IMR-90 (cell line): ENCODE data around the gene UBE2E2. TPM values are rescaled to one million over a fixed set of nuclear protein-coding genes. Genes with fewer than 3 reads are reported as not detected.

Source experiments
- ATAC-seq: fragments of 200-7000 bp; cut with Tn5 transposase; 2 replicates; pipeline ENCODE4 v1.9.1; 2020; ENCODE audit warnings: low read depth, mild to moderate bottlenecking, moderate library complexity
- BruUV-seq: library from RNA; stranded (reverse); fragments of 400-500 nt; replicated peaks from 2 replicates; lab custom pipeline; 2021; lab: Mats Ljungman, UMichigan
- CTCF ChIA-PET: fragments of 300-600 bp; formaldehyde crosslinking; extraction: SDS; loops from one replicate; lab custom pipeline; 2021; ENCODE audit warnings: antibody characterized with exemption; lab: Yijun Ruan, JAX
- POLR2A ChIA-PET: fragments of 300-600 bp; sonication (Branson Sonifier 250); formaldehyde crosslinking; loops from one replicate; lab custom pipeline; 2022; ENCODE audit warnings: antibody characterized with exemption; ENCODE audit not compliant: unreplicated experiment; lab: Charles Lee
- DNase-seq: peaks from one replicate; pipeline ENCODE4 v3.0.0; 2013
- H2AFZ ChIP-seq: replicated peaks from 2 replicates; pipeline ENCODE3; 2013; ENCODE audit warnings: low read length, mild to moderate bottlenecking; ENCODE audit not compliant: poor library complexity
- H2AK5ac ChIP-seq: 2 replicates; pipeline ENCODE4 v1.6.1; 2013; ENCODE audit warnings: low read depth, low read length, inconsistent platforms
- H2AK9ac ChIP-seq: replicated peaks from 2 replicates; pipeline ENCODE3; 2013; ENCODE audit warnings: mild to moderate bottlenecking, low read depth, low read length, moderate library complexity; ENCODE audit not compliant: poor library complexity
- H2BK120ac ChIP-seq: 2 replicates; pipeline ENCODE4 v1.6.1; 2013; ENCODE audit warnings: low read depth, low read length, inconsistent platforms
- H2BK15ac ChIP-seq: 3 replicates; pipeline ENCODE4 v1.6.1; 2013; ENCODE audit warnings: low read depth, low read length, inconsistent platforms
- H2BK20ac ChIP-seq: 2 replicates; pipeline ENCODE4 v1.6.1; 2013; ENCODE audit warnings: low read depth, mild to moderate bottlenecking, inconsistent platforms, low read length, moderate library complexity
- H2BK5ac ChIP-seq: 2 replicates; pipeline ENCODE4 v1.6.1; 2013; ENCODE audit warnings: mild to moderate bottlenecking, low read depth, low read length, inconsistent platforms; ENCODE audit not compliant: poor library complexity, severe bottlenecking
- H3K14ac ChIP-seq: replicated peaks from 2 replicates; pipeline ENCODE4 v1.6.1; 2013; ENCODE audit warnings: low read depth, low read length, inconsistent platforms
- H3K18ac ChIP-seq: 2 replicates; pipeline ENCODE4 v1.6.1; 2013; ENCODE audit warnings: low read depth, low read length, control low read depth
- H3K23ac ChIP-seq: 2 replicates; pipeline ENCODE4 v1.6.1; 2013; ENCODE audit warnings: low read depth, low read length, inconsistent platforms
- H3K27ac ChIP-seq: 2 replicates; pipeline ENCODE4 v1.5.1; 2013; ENCODE audit warnings: mild to moderate bottlenecking, control low read depth, low read length; ENCODE audit not compliant: insufficient read depth
- H3K27me3 ChIP-seq: 2 replicates; pipeline ENCODE4 v1.6.1; 2013; ENCODE audit warnings: low read length; ENCODE audit not compliant: control insufficient read depth, insufficient read depth
- H3K36me3 ChIP-seq: 2 replicates; pipeline ENCODE4 v1.6.1; 2013; ENCODE audit warnings: low read length, mixed read lengths; ENCODE audit not compliant: control insufficient read depth, insufficient read depth
- H3K4ac ChIP-seq: 2 replicates; pipeline ENCODE4 v1.6.1; 2013; ENCODE audit warnings: low read depth, low read length, inconsistent platforms
- H3K4me1 ChIP-seq: 2 replicates; pipeline ENCODE4 v1.6.1; 2013; ENCODE audit warnings: low read length, mixed read lengths; ENCODE audit not compliant: control insufficient read depth, insufficient read depth
- H3K4me2 ChIP-seq: 2 replicates; pipeline ENCODE4 v1.6.1; 2013; ENCODE audit warnings: low read depth, mild to moderate bottlenecking, control low read depth, low read length, moderate library complexity
- H3K4me3 ChIP-seq: 2 replicates; pipeline ENCODE4 v1.5.1; 2013; ENCODE audit warnings: low read depth, mild to moderate bottlenecking, control low read depth, low read length, moderate library complexity; ENCODE audit not compliant: insufficient read depth
- H3K56ac ChIP-seq: 2 replicates; pipeline ENCODE4 v1.6.1; 2013; ENCODE audit warnings: low read length, inconsistent platforms; ENCODE audit not compliant: insufficient read depth; ENCODE audit errors: extremely low read depth
- H3K79me1 ChIP-seq, 2 experiments: 2 replicates each; pipeline ENCODE4 v1.6.1; 2013; ENCODE audit warnings: low read length in 2 of 2, inconsistent platforms in 1 of 2, low read depth in 1 of 2
- H3K9ac ChIP-seq: 2 replicates; pipeline ENCODE4 v1.6.1; 2013; ENCODE audit warnings: low read depth, low read length, control low read depth
- H3K9me1 ChIP-seq: 2 replicates; pipeline ENCODE4 v1.6.1; 2013; ENCODE audit warnings: low read length, inconsistent platforms; ENCODE audit not compliant: insufficient read depth
- H3K9me3 ChIP-seq: 2 replicates; pipeline ENCODE4 v1.6.1; 2013; ENCODE audit warnings: low read length; ENCODE audit not compliant: control insufficient read depth, insufficient read depth
- H4K20me1 ChIP-seq: 2 replicates; pipeline ENCODE4 v1.6.1; 2013; ENCODE audit warnings: low read length, inconsistent platforms; ENCODE audit not compliant: insufficient read depth
- H4K5ac ChIP-seq: 2 replicates; pipeline ENCODE4 v1.6.1; 2013; ENCODE audit warnings: mild to moderate bottlenecking, low read depth, low read length, control low read depth
- H4K8ac ChIP-seq, 2 experiments: 2 replicates each; pipeline ENCODE4 v1.6.1; 2013; ENCODE audit warnings: low read depth in 2 of 2, low read length in 2 of 2, control low read depth in 1 of 2, inconsistent platforms in 1 of 2
- H4K91ac ChIP-seq: 2 replicates; pipeline ENCODE4 v1.6.1; 2013; ENCODE audit warnings: low read depth, low read length, inconsistent platforms; ENCODE audit not compliant: insufficient read depth
- BHLHE40 ChIP-seq: fragments of 150-350 bp; IDR thresholded peaks from 2 replicates; pipeline ENCODE4 v1.6.1; 2016; ENCODE audit warnings: mild to moderate bottlenecking, low read depth, low read length
- CEBPB ChIP-seq: IDR thresholded peaks from 2 replicates; pipeline ENCODE4 v1.6.1; 2012; ENCODE audit warnings: low read depth, low read length, improper control_type of control experiment
- CHD1 ChIP-seq: IDR thresholded peaks from 2 replicates; pipeline ENCODE4 v1.6.1; 2012; ENCODE audit warnings: low read depth, low read length, improper control_type of control experiment
- ELK1 ChIP-seq: fragments of 150-350 bp; IDR thresholded peaks from 2 replicates; pipeline ENCODE4 v1.6.1; 2016; ENCODE audit warnings: low read depth, mild to moderate bottlenecking, low read length, moderate library complexity, borderline replicate concordance
- FOS ChIP-seq: fragments of 150-350 bp; IDR thresholded peaks from 2 replicates; pipeline ENCODE4 v1.6.1; 2016; ENCODE audit warnings: low read depth, low read length
- MAFK ChIP-seq: IDR thresholded peaks from 2 replicates; pipeline ENCODE4 v1.6.1; 2012; ENCODE audit warnings: low read depth, low read length, improper control_type of control experiment
- MAZ ChIP-seq: IDR thresholded peaks from 2 replicates; pipeline ENCODE4 v1.6.1; 2012; ENCODE audit warnings: low read depth, mild to moderate bottlenecking, low read length, improper control_type of control experiment, moderate library complexity, borderline replicate concordance
- NFE2L2 ChIP-seq: fragments of 150-350 bp; IDR thresholded peaks from 2 replicates; pipeline ENCODE4 v1.6.1; 2016; ENCODE audit warnings: low read depth, mild to moderate bottlenecking, low read length
- RAD21 ChIP-seq: IDR thresholded peaks from 2 replicates; pipeline ENCODE4 v1.6.1; 2012; ENCODE audit warnings: low read length, improper control_type of control experiment
- RCOR1 ChIP-seq: IDR thresholded peaks from 2 replicates; pipeline ENCODE4 v1.6.1; 2012; ENCODE audit warnings: mild to moderate bottlenecking, low read length, improper control_type of control experiment; ENCODE audit not compliant: insufficient replicate concordance
- RFX5 ChIP-seq: IDR thresholded peaks from 2 replicates; pipeline ENCODE4 v1.8.0; 2012; ENCODE audit warnings: low read depth, mild to moderate bottlenecking, low read length, moderate library complexity
- SMC3 ChIP-seq: fragments of 150-350 bp; IDR thresholded peaks from 2 replicates; pipeline ENCODE4 v1.6.1; 2016; ENCODE audit warnings: low read depth, mild to moderate bottlenecking, antibody characterized with exemption, low read length, moderate library complexity
- WGBS, 2 experiments: methylation state at CpG; one replicate each; pipeline versions ENCODE4 v1.1.5 to v1.1.7; 2013; ENCODE audit warnings: missing lambda C conversion rate in 2 of 2; ENCODE audit not compliant: insufficient read length in 1 of 2; ENCODE audit errors: extremely low coverage in 2 of 2; 5-methylcytosine and 5-hydroxymethylcytosine counted together
- dilution Hi-C: fragments of 300-500 bp; cut with HindIII; formaldehyde crosslinking; loops from one replicate; pipeline ENCODE4 v1.14.3; 2018; ENCODE audit warnings: low sequenced_read_pairs; ENCODE audit not compliant: unreplicated experiment
- in situ Hi-C: fragments of 300-500 bp; cut with MboI; formaldehyde crosslinking; loops from 3 replicates; pipeline ENCODE4 v1.14.3; 2019; ENCODE audit warnings: low sequenced_read_pairs, inconsistent platforms, mixed read lengths
- intact Hi-C: fragments of 100-400 bp; cut with micrococcal nuclease; formaldehyde crosslinking; loops from 2 replicates; pipeline ENCODE4 v1.10.0; 2022
- polyA plus RNA-seq, 3 experiments: library from polyadenylated mRNA; depleted of rRNA; stranded (reverse); fragments of >200 nt; gene quantifications; 2 replicates each; pipeline ENCODE4 v1.2.3, GENCODE V29; 2012; ENCODE audit warnings: low replicate concordance in 1 of 3
- total RNA-seq: library from RNA; depleted of rRNA; stranded (reverse); fragments of >200 nt; gene quantifications from 2 replicates; pipeline ENCODE4 v1.2.3, GENCODE V29; 2012
- TF ChIP-seq, protein P1 (sequence below): fragments of 150-350 bp; IDR thresholded peaks from 2 replicates; pipeline ENCODE4 v1.6.1; 2017; ENCODE audit warnings: mild to moderate bottlenecking, antibody characterized with exemption, low read length, low read depth
- TF ChIP-seq, protein P2 (sequence below): conservative IDR thresholded peaks from 2 replicates; pipeline ENCODE4 v1.5.1; 2012; ENCODE audit warnings: mild to moderate bottlenecking, low read depth, low read length, improper control_type of control experiment

The UBE2E2 gene
- total and polyA plus RNA-seq, 2 of the 4 experiments (the other 2 are of a cell fraction), result 18.6 to 32.7 TPM

DNA sequence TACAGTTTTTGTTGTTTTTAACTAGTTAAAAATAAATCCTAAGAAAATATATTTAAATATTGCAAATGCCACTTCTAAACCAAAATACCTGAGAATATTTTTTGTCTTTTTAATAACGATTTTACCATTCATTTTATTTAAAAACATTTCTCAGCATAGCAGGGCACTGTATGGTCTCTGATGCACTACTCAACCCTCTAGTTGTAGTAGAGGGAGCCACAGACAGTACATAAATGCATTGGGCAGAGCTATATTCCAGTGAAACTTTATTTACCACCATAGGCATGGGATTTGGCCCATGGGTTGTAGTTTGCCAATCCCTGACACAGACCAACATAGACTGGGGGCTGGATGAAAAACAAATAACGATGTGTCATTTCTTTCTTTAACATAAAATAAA, 388.2 kb downstream of the UBE2E2 start:
- Histone ChIP-seq H2BK20ac (no peak overlapping the region), H3K27me3 (no peaks in the 10 kb centered on the region), H2AFZ (no peak overlapping the region), H3K14ac (no peak overlapping the region), H3K4ac (no peak overlapping the region), H4K8ac (no peak overlapping the region), H4K20me1 (no peaks in the 10 kb centered on the region), H3K27ac (no peak overlapping the region), H2AK5ac (no peak overlapping the region), H2BK15ac (no peak overlapping the region), H3K9me3 (peaks cover under 1% of the 10 kb centered on the region; the same call in 1 of the 2 replicates), H3K4me3 (no peak overlapping the region), H3K56ac (no peak overlapping the region), H2BK5ac (no peak overlapping the region), H2AK9ac (no peak overlapping the region), H3K9ac (no peak overlapping the region), H3K79me1 (no peaks in the 10 kb centered on the region), H2BK120ac (no peak overlapping the region), H3K18ac (no peak overlapping the region), H3K36me3 (no peaks in the 10 kb centered on the region), H3K4me2 (no peak overlapping the region), H4K5ac (no peak overlapping the region), H3K23ac (no peak overlapping the region), H3K9me1 (peaks cover 2% of the 10 kb centered on the region; the same call in 1 of the 2 replicates), H4K91ac (no peak overlapping the region), H3K4me1 (peaks cover 2% of the 10 kb centered on the region)
- CTCF ChIA-PET, result interaction anchor here (1.4 kb wide), 1 partner anchor 283 kb away, joined by 3 read pairs; no protein-coding TSS in a partner anchor
- no TSS peak for BruUV-seq
- intact Hi-C loops, result no loop called here
- dilution Hi-C loops, result no loop called here
- no CpG with 5 or more reads among the region's 2 CpGs for WGBS, 2 experiments
- POLR2A ChIA-PET, result no interaction called here
- DNase-seq (no peak), ATAC-seq (no peak)
- in situ Hi-C loops, result no loop called here
- TF ChIP-seq CEBPB (no peak), MAFK (no peak), NFE2L2 (no peak), ELK1 (no peak), RFX5 (no peak), CHD1 (no peak), RAD21 (no peak), RCOR1 (no peak), MAZ (no peak), SMC3 (no peak), BHLHE40 (no peak), FOS (no peak)
- TF ChIP-seq, protein P1, sequence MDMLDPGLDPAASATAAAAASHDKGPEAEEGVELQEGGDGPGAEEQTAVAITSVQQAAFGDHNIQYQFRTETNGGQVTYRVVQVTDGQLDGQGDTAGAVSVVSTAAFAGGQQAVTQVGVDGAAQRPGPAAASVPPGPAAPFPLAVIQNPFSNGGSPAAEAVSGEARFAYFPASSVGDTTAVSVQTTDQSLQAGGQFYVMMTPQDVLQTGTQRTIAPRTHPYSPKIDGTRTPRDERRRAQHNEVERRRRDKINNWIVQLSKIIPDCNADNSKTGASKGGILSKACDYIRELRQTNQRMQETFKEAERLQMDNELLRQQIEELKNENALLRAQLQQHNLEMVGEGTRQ, result no peak
- TF ChIP-seq, protein P2, sequence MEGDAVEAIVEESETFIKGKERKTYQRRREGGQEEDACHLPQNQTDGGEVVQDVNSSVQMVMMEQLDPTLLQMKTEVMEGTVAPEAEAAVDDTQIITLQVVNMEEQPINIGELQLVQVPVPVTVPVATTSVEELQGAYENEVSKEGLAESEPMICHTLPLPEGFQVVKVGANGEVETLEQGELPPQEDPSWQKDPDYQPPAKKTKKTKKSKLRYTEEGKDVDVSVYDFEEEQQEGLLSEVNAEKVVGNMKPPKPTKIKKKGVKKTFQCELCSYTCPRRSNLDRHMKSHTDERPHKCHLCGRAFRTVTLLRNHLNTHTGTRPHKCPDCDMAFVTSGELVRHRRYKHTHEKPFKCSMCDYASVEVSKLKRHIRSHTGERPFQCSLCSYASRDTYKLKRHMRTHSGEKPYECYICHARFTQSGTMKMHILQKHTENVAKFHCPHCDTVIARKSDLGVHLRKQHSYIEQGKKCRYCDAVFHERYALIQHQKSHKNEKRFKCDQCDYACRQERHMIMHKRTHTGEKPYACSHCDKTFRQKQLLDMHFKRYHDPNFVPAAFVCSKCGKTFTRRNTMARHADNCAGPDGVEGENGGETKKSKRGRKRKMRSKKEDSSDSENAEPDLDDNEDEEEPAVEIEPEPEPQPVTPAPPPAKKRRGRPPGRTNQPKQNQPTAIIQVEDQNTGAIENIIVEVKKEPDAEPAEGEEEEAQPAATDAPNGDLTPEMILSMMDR, result no peak
